ENCODE measurements around the gene SHOC2. TPM values are rescaled to one million over a fixed set of nuclear protein-coding genes. Genes with fewer than 3 reads are reported as not detected.

SHOC2 gene
- total RNA-seq, 1 experiment from 2014 or later, result 23.7 TPM

GRCh38 chr10:110959379-110960332 lies 40.3 kb downstream of the SHOC2 start:
- no peaks in the 10 kb centered on the region for H4K20me1 ChIP-seq (ENCODE audit: control insufficient read depth, insufficient read depth, insufficient read length)
- H3T11ph ChIP-seq (ENCODE audit: low read length), result no peak overlapping the region
- H3K79me2 ChIP-seq (ENCODE audit: insufficient read depth, low read length), result peaks cover 2% of the 10 kb centered on the region; the same call in 1 of the 2 replicates
- H3K9ac ChIP-seq (ENCODE audit: extremely low read depth, insufficient read length, low read length), result no peak overlapping the region
- no peak overlapping the region for H4K8ac ChIP-seq (replicated peaks; ENCODE audit: insufficient read length, low read depth, low read length)
- H3K56ac ChIP-seq (ENCODE audit: insufficient read length, low read depth, low read length), result no peak overlapping the region
- Mint-ChIP-seq H3K9me3 (no peaks in the 10 kb centered on the region), H3K27me3 (ENCODE audit: low read depth) (no peaks in the 10 kb centered on the region), H3K4me3 (no peak overlapping the region), H3K36me3 (ENCODE audit: insufficient read depth in 1 of 3, low read depth in 3 of 3) (no peaks in the 10 kb centered on the region), H3K4me1 (peaks cover 0 to 7% of the 10 kb centered on the region in 2 experiments; a peak in 1 of 4 replicates), H3K27ac (no peak overlapping the region)
- H3K4me1 ChIP-seq (ENCODE audit: insufficient read depth, low read length), result no peaks in the 10 kb centered on the region; the same call in 1 of the 2 replicates
- H3K9me3 ChIP-seq (ENCODE audit: control insufficient read depth, low read depth, low read length), result no peaks in the 10 kb centered on the region
- H3K27me3 ChIP-seq (ENCODE audit: insufficient read depth, low read length), result no peaks in the 10 kb centered on the region
- no peak overlapping the region for H3K4ac ChIP-seq (ENCODE audit: low read depth, low read length)
- no peak overlapping the region for H2BK12ac ChIP-seq (ENCODE audit: insufficient read length, low read depth, low read length)
- no peak overlapping the region for H4K91ac ChIP-seq (ENCODE audit: insufficient read length, low read depth, low read length)
- H3K18ac ChIP-seq (ENCODE audit: insufficient read length, low read depth, low read length), result no peak overlapping the region
- H3K79me1 ChIP-seq (ENCODE audit: insufficient read depth, low read depth, low read length, poor library complexity, severe bottlenecking), result no peaks in the 10 kb centered on the region
- no peak overlapping the region for H3K23ac ChIP-seq (ENCODE audit: insufficient read length, low read depth, low read length)
- no peak overlapping the region for H2BK5ac ChIP-seq (ENCODE audit: insufficient read length, low read length)
- no peaks in the 10 kb centered on the region for H3K23me2 ChIP-seq (ENCODE audit: insufficient read length, low read depth, low read length, poor library complexity, severe bottlenecking)
- no peak overlapping the region for H2BK120ac ChIP-seq (ENCODE audit: low read depth, low read length, poor library complexity, severe bottlenecking)
- H2BK15ac ChIP-seq (ENCODE audit: low read depth, low read length), result no peak overlapping the region
- H2BK20ac ChIP-seq (ENCODE audit: low read depth, low read length, poor library complexity, severe bottlenecking), result no peak overlapping the region
- H4K5ac ChIP-seq (ENCODE audit: insufficient read length, low read depth, low read length), result no peak overlapping the region
- no CpG with 5 or more reads among the region's 4 CpGs for WGBS (ENCODE audit: extremely low coverage, insufficient read length, low lambda C conversion rate)
- no peak for TF ChIP-seq CTCF (conservative IDR thresholded peaks at IDR 0.05)
- H2AFZ ChIP-seq (ENCODE audit: low read length), result no peak overlapping the region
- no peak for DNase-seq
- H3K4me2 ChIP-seq (ENCODE audit: insufficient read depth, insufficient read length, low read length), result no peak overlapping the region
- no peak overlapping the region for H3K14ac ChIP-seq (ENCODE audit: insufficient read depth, low read length)
- no peak overlapping the region for H2AK5ac ChIP-seq (ENCODE audit: insufficient read length, low read length)
- no peak overlapping the region for H3K27ac ChIP-seq (ENCODE audit: insufficient read length, low read depth, low read length)
